Mesenchymal stem cell (in vitro differentiated cells and primary cell): ENCODE measurements around the gene SH3BP5L.

ENCODE experiments used
- DNase-seq: peaks from one replicate; pipeline ENCODE4 v3.0.0-alpha.2; 2013
- H2AFZ ChIP-seq: one replicate; pipeline ENCODE4 v1.6.1; 2013; ENCODE audit warnings: low read depth, mild to moderate bottlenecking, control low read depth, inconsistent platforms, low read length, moderate library complexity
- H2AK5ac ChIP-seq: 2 replicates; pipeline ENCODE4 v1.6.1; 2013; ENCODE audit warnings: low read length, moderate library complexity, mild to moderate bottlenecking, inconsistent platforms; ENCODE audit not compliant: severe bottlenecking
- H2BK120ac ChIP-seq: one replicate; pipeline ENCODE4 v1.6.1; 2013; ENCODE audit warnings: low read depth, mild to moderate bottlenecking, inconsistent platforms, low read length, moderate library complexity
- H2BK12ac ChIP-seq, 2 experiments: one replicate each; pipeline ENCODE4 v1.6.1; 2013; ENCODE audit warnings: inconsistent platforms in 2 of 2, low read length in 2 of 2, mild to moderate bottlenecking in 2 of 2, moderate library complexity in 2 of 2, control low read depth in 1 of 2
- H2BK15ac ChIP-seq: one replicate; pipeline ENCODE4 v1.6.1; 2013; ENCODE audit warnings: mild to moderate bottlenecking, low read depth, inconsistent platforms; ENCODE audit not compliant: poor library complexity, severe bottlenecking
- H2BK5ac ChIP-seq: 2 replicates; pipeline ENCODE4 v1.6.1; 2013; ENCODE audit warnings: low read depth, mild to moderate bottlenecking, low read length, control low read depth, inconsistent platforms; ENCODE audit not compliant: poor library complexity, severe bottlenecking
- H3K14ac ChIP-seq, 2 experiments: one replicate each; pipeline ENCODE4 v1.6.1; 2013; ENCODE audit warnings: inconsistent platforms in 2 of 2, low read length in 2 of 2, control low read depth in 1 of 2, mild to moderate bottlenecking in 1 of 2, moderate library complexity in 1 of 2
- H3K18ac ChIP-seq, 2 experiments: one replicate each; pipeline ENCODE4 v1.6.1; 2013; ENCODE audit warnings: inconsistent platforms in 2 of 2, low read length in 2 of 2, control low read depth in 1 of 2, low read depth in 1 of 2, mild to moderate bottlenecking in 1 of 2
- H3K23ac ChIP-seq, 2 experiments: one replicate each; pipeline ENCODE4 v1.6.1; 2013; ENCODE audit warnings: inconsistent platforms in 2 of 2, low read length in 2 of 2, mild to moderate bottlenecking in 2 of 2, moderate library complexity in 2 of 2, control low read depth in 1 of 2
- H3K27ac ChIP-seq: 2 replicates; pipeline ENCODE4 v1.5.1; 2013; ENCODE audit warnings: mild to moderate bottlenecking, moderate library complexity, low read length, control low read depth, inconsistent platforms; ENCODE audit not compliant: poor library complexity, severe bottlenecking
- H3K27me3 ChIP-seq, 2 experiments: 2 replicates each; pipeline versions ENCODE4 v1.6.1 to v1.7.0; 2013; ENCODE audit warnings: low read length in 2 of 2, mild to moderate bottlenecking in 2 of 2, moderate library complexity in 2 of 2, control low read depth in 1 of 2, inconsistent platforms in 1 of 2; ENCODE audit not compliant: control insufficient read depth in 1 of 2, insufficient read depth in 1 of 2
- H3K36me3 ChIP-seq, 2 experiments: 2 replicates each; pipeline versions ENCODE4 v1.6.1 to v1.7.0; 2013; ENCODE audit warnings: low read length in 2 of 2, control low read depth in 1 of 2, inconsistent platforms in 1 of 2, low read depth in 1 of 2, mild to moderate bottlenecking in 1 of 2; ENCODE audit not compliant: insufficient read depth in 2 of 2, control insufficient read depth in 1 of 2
- H3K4ac ChIP-seq, 2 experiments: one replicate each; pipeline ENCODE4 v1.6.1; 2013; ENCODE audit warnings: inconsistent platforms in 2 of 2, low read length in 2 of 2, mild to moderate bottlenecking in 2 of 2, moderate library complexity in 2 of 2, control low read depth in 1 of 2, low read depth in 1 of 2
- H3K4me1 ChIP-seq: 2 replicates; pipeline ENCODE4 v1.6.1; 2013; ENCODE audit warnings: low read depth, low read length, control low read depth; ENCODE audit not compliant: control insufficient read depth, insufficient read depth
- H3K4me2 ChIP-seq: 2 replicates; pipeline ENCODE4 v1.6.1; 2013; ENCODE audit warnings: low read length, mild to moderate bottlenecking, inconsistent platforms; ENCODE audit not compliant: poor library complexity, severe bottlenecking
- H3K4me3 ChIP-seq, 2 experiments: 2 replicates each; pipeline versions ENCODE4 v1.5.1 to v1.7.0; 2013; ENCODE audit warnings: low read length in 2 of 2, mild to moderate bottlenecking in 2 of 2, control low read depth in 1 of 2, low read depth in 1 of 2; ENCODE audit not compliant: insufficient read depth in 1 of 2
- H3K79me1 ChIP-seq: replicated peaks from 2 replicates; pipeline ENCODE4 v1.6.1; 2013; ENCODE audit warnings: mild to moderate bottlenecking, control low read depth, low read length, inconsistent platforms; ENCODE audit not compliant: poor library complexity, severe bottlenecking
- H3K9ac ChIP-seq: 2 replicates; pipeline ENCODE4 v1.7.0; 2013; ENCODE audit warnings: mild to moderate bottlenecking, low read length, moderate library complexity
- H3K9me3 ChIP-seq: 2 replicates; pipeline ENCODE4 v1.7.0; 2013; ENCODE audit warnings: mild to moderate bottlenecking, low read length; ENCODE audit not compliant: control insufficient read depth
- H4K8ac ChIP-seq: one replicate; pipeline ENCODE4 v1.6.1; 2013; ENCODE audit warnings: inconsistent platforms, mild to moderate bottlenecking, low read length, moderate library complexity
- H4K91ac ChIP-seq: one replicate; pipeline ENCODE4 v1.6.1; 2013; ENCODE audit warnings: mild to moderate bottlenecking, low read length, inconsistent platforms
- WGBS: methylation state at CpG from one replicate; pipeline ENCODE4 v1.1.7; 2013; ENCODE audit warnings: mixed read lengths; 5-methylcytosine and 5-hydroxymethylcytosine counted together

Gene SH3BP5L

DNA sequence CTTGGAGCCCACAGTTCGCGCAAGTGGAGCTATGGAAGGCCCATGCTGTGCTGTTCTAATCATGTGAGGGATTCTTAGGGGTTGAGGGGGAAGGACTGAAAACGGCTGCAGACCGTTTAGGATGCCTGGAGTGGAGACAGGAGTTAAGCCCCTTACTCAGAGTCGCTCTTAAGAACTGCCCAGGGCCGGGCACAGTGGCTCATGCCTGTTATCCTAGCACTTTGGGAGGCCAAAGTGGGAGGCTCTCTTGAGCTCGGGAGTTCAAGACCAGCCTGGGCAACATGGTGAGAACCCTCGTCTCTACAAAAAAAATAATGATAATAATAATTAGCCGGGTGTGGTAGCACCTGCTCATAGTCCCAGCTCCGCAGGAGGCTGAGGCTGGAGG is 13.4 kb upstream of the SH3BP5L start:
- peaks cover 9% of the 10 kb centered on the region for H3K4me1 ChIP-seq
- H3K27ac ChIP-seq: peak overlapping the region; percentile 88
- no peak overlapping the region for H3K23ac ChIP-seq
- no peak overlapping the region for H4K91ac ChIP-seq
- no peak for DNase-seq
- peaks cover 0 to 15% of the 10 kb centered on the region in 2 experiments for H3K27me3 ChIP-seq
- H2BK15ac ChIP-seq: no peak overlapping the region
- peak overlapping the region; percentile 99 for H3K18ac ChIP-seq
- no peaks in the 10 kb centered on the region for H3K9me3 ChIP-seq
- H3K4me3 ChIP-seq: peak overlapping the region; percentile 90 to 96
- H3K36me3 ChIP-seq: peaks cover 0 to 4% of the 10 kb centered on the region in 2 experiments
- H3K79me1 ChIP-seq: peaks cover 16% of the 10 kb centered on the region
- H2BK120ac ChIP-seq: no peak overlapping the region
- peak overlapping the region; percentile 97 for H4K8ac ChIP-seq
- no peak overlapping the region for H2AK5ac ChIP-seq
- H2BK5ac ChIP-seq: no peak overlapping the region
- peak overlapping the region in 1 of 2 experiments; percentile 12 for H3K4ac ChIP-seq
- peak overlapping the region; percentile 56 for H2AFZ ChIP-seq
- peak overlapping the region; percentile 96 for H3K9ac ChIP-seq
- H3K4me2 ChIP-seq: peak overlapping the region; percentile 58
- peak overlapping the region in 1 of 2 experiments; percentile 11 for H2BK12ac ChIP-seq
- H3K14ac ChIP-seq: no peak overlapping the region
- whole genome bisulfite sequencing: 22% methylated on average over 9 of the region's 10 CpGs

GRCh38 chr1:248838357-248839167 is 12.8 kb upstream of the SH3BP5L start:
- peak overlapping the region; percentile 96 for H3K9ac ChIP-seq
- peak overlapping the region; percentile 96 to 98 for H3K4ac ChIP-seq
- peaks cover 0 to 4% of the 10 kb centered on the region in 2 experiments for H3K36me3 ChIP-seq
- peak overlapping the region; percentile 94 for H2BK120ac ChIP-seq
- peak overlapping the region; percentile 88 for H3K27ac ChIP-seq
- H3K4me3 ChIP-seq: peak overlapping the region; percentile 90 to 96
- peak overlapping the region; percentile 49 to 92 for H3K23ac ChIP-seq
- no peak overlapping the region for H2AK5ac ChIP-seq
- peak overlapping the region; percentile 93 for H2BK5ac ChIP-seq
- H3K9me3 ChIP-seq: no peaks in the 10 kb centered on the region
- peaks cover 14% of the 10 kb centered on the region for H3K79me1 ChIP-seq
- H3K4me1 ChIP-seq: peaks cover 9% of the 10 kb centered on the region
- peak overlapping the region; percentile 58 for H3K4me2 ChIP-seq
- H3K18ac ChIP-seq: peak overlapping the region; percentile 99
- peak overlapping the region; percentile 60 for H2BK15ac ChIP-seq
- peaks cover 0 to 16% of the 10 kb centered on the region in 2 experiments for H3K27me3 ChIP-seq
- peak overlapping the region; percentile 98 for H4K91ac ChIP-seq
- peak overlapping the region; percentile 56 for H2AFZ ChIP-seq
- H4K8ac ChIP-seq: peak overlapping the region; percentile 97
- WGBS: 0% methylated on average over 69 of the region's 82 CpGs
- H3K14ac ChIP-seq: peak overlapping the region; percentile 41 to 98
- H2BK12ac ChIP-seq: peak overlapping the region; percentile 6 to 55
- peak; percentile 94 for DNase-seq

GRCh38 chr1:248837781-248838356 is 12.2 kb upstream of the SH3BP5L start, which contains the start of gene ZNF672:
Gene ZNF672 (plus strand): TSS chr1:248838224. CDS start chr1:248847275, 9,051 bp downstream.
- DNase-seq: peak; percentile 99
- under 1% methylated on average over 43 of the region's 48 CpGs for WGBS
- peak within 1 kb of the TSS; percentile 96 to 98 for H3K4ac ChIP-seq
- H2AFZ ChIP-seq: peak within 1 kb of the TSS; percentile 56
- H2BK12ac ChIP-seq: peak within 1 kb of the TSS; percentile 32 to 55
- peak within 1 kb of the TSS; percentile 98 for H4K91ac ChIP-seq
- peak within 1 kb of the TSS; percentile 97 for H4K8ac ChIP-seq
- H3K4me2 ChIP-seq: peak within 1 kb of the TSS; percentile 86
- H3K36me3 ChIP-seq: peaks cover 0 to 3% of the 10 kb centered on the region in 2 experiments
- H3K4me1 ChIP-seq: peaks cover 8% of the 10 kb centered on the region
- H3K14ac ChIP-seq: peak within 1 kb of the TSS; percentile 41 to 98
- peak within 1 kb of the TSS; percentile 94 for H2BK120ac ChIP-seq
- peak within 1 kb of the TSS; percentile 49 to 92 for H3K23ac ChIP-seq
- H2BK5ac ChIP-seq: peak within 1 kb of the TSS; percentile 93
- H3K79me1 ChIP-seq: peaks cover 9% of the 10 kb centered on the region
- H2BK15ac ChIP-seq: peak within 1 kb of the TSS; percentile 60
- H3K27ac ChIP-seq: peak within 1 kb of the TSS; percentile 88
- H3K18ac ChIP-seq: peak within 1 kb of the TSS; percentile 99
- peak within 1 kb of the TSS; percentile 96 for H3K9ac ChIP-seq
- H3K4me3 ChIP-seq: peak within 1 kb of the TSS; percentile 90 to 96
- peaks cover 0 to 16% of the 10 kb centered on the region in 2 experiments for H3K27me3 ChIP-seq
- no peaks in the 10 kb centered on the region for H3K9me3 ChIP-seq
- H2AK5ac ChIP-seq: peak within 1 kb of the TSS; percentile 23
